GM21576 (cell line): ENCODE measurements around the gene ZNF236.
A peak's percentile ranks its signal among the peaks of the same experiment; 100 is the strongest.

Source experiments
- ATAC-seq: cut with Tn5 transposase; IDR thresholded peaks from one replicate; pipeline ENCODE4 v1.9.1; 2021; ENCODE audit warnings: mild to moderate bottlenecking, moderate library complexity; ENCODE audit not compliant: unreplicated experiment

The ZNF236 gene

DNA sequence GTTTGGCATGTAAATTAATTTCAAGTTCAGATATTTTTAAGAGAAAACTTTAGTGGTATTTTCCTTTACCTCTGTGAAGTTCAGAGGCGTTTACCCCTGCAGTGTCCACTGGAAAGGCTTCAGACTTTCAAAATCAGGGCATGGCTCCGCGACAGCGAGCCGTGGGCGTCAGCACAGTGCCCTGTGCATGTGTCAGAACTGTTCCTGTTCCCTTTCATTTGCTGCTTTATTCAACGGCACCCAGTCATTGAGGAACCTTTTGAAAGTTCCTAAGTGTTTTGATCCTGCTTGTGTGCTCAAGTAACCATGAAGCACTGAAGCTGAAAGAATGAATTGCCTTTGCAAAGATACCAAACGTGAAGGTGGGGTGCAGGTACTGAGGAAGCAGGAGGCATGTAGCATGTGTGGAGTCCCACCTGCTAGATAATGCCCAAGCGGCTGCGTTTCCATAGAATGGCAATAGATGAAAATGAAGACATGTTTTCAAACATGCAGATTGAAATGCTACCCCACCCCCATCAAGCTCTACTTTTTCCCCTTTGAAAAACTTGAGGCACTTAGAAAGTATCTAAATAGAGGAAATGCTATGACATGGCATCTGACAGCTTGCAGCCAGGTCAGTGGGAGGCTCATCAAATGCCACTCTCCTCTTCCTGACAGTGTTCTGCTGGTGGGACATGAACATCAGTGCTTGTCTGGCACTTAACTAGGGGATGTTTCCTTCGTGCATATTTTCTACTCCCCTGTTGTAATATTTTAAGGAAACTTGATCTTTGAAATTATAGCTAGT is 148.6 kb downstream of the ZNF236 start:
- no peak for ATAC-seq

DNA sequence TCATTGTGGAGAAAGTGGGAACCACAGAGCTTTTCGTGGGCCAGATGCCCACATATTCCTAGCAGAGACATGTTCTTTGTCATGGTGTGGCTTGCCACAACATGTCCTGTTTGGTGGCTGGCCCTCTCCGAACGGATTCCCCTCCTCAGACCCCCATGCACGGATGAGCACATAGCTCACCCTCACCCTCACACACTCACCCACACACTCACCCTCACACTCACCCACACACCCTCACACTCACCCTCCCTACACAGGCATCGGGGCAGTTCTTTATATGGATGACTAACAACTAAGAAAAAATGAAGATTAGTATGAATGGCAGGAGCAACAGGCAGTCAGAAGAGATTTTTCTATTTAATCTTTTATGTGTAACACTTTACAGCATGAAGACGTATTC is 149.9 kb downstream of the ZNF236 start:
- no peak for ATAC-seq

DNA sequence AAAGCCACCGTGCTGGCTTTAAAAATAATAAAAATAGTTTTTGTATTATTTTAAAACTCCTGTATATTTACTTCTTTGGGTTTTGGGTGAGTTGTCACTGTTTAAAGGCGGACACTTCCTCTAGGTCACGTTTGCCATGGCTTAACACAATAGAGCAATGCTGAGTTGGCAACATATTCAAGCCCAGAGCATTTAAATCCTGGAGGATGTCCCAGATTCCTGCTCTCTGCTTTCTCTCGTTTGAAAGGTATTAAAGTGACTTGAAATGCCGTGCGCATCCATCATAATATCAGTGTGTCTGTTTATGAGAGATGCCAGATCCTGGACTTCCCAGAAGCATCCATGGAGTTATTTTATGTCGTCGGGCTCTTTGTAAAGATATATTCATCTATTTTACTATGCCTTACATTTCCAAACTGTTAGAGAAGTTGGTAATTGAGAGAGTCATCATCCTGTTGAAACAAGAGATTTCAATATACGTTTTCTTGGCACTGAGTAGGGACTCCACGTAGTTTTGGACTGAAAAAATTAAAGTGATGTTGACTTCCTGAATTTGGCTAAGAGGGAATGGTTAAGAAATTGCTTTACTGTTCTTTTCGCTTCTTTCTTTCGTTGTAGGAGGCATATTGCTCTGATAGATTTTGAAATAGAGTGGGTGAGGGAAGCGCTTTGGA is 150.6 kb downstream of the ZNF236 start:
- no peak for ATAC-seq

DNA sequence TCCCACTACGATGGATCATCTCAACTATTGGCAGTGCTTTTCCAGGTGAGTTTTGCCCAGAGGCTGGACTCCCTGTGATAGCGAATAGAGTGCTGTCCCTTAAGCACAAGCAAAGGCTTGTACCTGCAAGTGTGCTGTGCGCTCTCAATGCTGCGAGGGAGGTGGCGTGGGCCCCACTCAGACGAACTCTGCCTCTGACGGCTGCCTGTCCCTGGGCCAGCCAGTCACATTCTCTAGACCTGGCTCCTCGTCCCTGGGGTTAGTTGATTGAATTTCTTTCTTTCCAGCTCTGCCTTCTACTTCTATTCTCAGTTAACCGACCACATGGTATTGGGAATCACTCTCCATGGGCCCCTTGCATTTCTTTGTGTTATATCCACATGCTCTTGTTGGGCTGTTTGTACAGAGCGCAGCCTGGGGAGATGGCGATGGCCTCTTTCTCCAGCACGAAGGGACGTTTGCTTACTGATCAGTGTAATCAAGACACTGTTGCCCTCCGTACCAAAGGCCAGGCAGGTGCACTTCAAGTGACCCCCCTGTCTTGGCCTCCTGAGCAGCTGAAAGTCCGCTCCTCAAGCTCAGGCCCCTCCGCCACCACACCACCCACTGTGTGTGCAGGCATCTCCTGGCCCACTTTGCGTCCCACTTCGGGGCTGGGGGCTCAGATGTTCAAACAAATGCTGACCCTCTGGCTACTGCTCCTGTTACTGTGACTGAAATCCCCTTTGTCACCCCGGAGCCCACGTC is 151.3 kb downstream of the ZNF236 start:
- ATAC-seq, result no peak

DNA sequence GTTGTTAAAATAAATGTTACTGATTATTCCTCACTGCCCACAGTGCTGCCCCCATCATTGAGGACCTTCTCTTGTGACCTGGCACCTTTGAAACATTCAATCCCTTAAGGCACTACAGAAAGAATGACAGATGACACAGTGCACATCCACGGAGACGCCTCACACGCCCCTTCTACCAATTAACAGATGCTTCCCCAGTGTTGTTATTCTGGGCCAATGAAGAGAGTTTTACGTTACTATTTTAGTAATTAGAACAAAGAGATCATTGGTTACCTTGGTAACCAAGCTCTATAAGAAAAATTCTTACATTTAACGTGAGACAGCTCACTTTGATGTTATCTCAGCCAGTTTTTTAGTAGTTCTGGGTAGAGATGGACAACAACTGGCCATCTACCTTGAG is 152.0 kb downstream of the ZNF236 start:
- no peak for ATAC-seq

DNA sequence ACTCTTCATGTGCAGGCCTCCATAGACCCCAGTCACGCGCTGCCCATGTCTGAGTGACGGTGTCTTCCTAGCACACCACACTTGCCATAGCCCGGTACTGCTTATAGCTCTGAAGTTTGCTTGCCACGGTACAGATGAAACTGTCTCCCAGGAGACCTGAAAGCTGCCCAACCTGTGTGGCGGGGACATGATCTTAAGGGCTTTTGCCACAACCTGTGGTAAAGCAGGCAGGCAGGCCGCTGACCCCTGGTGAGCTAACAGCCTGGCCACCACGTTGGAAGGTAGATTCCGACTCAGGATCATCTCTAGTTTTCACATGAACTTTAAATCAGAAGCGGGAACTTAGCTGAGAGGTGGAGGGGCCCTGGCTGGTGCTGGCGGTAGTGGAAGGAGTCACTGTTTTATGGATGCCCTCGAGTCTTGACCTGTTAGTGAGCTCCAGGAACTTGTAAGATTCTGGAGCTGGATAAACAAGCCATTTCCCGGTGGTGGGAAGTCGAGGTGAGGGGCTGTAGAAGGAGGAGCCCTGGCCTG is 153.3 kb downstream of the ZNF236 start:
- ATAC-seq, result no peak

DNA sequence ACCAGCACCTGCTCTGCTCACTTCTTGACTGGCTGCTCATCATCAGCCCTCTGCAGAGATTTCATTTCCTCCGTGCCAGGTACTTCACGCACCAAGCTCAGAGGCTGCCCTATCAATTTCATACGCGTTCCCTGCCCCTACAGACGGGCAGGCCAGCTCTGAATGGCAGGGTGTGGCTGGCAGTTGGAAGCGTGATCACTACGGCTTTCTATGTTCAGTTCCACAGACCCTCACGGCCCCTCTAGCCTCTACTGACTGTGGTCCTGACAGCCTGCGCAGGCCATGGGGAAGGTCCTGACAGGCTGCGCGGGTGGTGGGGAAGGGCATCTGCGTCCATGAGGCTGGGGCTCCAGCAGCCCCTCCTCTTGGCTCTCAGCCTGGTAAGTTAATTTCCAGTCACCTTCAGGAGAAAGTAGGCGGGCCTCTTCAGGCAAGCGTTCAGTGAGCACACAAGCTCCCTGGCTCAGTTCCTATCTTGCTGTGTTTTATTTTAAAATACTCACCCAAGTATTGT is 154.8 kb downstream of the ZNF236 start:
- ATAC-seq, result no peak

DNA sequence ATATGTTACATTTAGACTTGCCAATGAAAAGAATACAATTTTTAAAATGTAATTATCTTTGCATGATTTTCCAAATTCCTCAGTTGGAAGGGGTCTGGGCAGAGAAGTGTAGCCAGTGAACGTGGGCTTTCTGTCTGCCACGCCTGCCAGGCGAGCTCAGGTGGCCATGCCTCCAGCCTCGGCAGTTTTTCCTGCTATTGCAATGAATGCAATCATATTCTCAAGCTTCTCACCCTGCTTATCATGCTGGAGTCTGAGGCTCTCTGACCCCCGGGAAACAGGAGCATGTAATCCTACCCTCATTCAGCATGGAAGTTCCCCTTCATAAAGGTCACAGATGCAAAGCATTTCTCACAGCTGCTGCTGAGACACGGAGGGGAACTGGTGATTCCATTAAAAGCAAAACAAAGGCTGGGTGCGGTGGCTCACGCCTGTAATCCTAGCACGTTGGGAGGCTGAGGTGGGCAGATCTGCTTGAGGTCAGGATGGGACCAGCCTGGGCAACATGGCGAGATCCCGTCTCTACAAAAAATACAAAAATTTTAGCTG is 155.4 kb downstream of the ZNF236 start:
- no peak for ATAC-seq

DNA sequence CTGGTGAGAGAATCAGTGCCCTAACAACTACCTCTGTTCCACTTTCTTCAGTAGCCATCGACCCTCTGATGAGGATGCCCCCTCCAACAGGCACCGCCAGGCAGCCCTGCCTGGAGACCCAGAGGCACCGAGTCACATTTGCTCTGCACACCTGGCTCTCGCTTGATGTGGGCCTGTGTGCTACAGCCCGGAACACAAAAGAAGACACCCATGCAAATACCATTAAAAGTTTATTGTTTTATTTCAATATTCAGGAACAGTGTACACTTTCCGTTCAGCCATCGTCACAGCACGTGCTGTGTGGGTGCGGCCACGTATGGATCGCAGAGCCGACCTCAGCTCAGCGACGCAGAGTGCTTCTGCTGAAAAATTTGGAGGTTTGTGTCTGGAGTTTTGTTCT is 156.3 kb downstream of the ZNF236 start:
- no peak for ATAC-seq

DNA sequence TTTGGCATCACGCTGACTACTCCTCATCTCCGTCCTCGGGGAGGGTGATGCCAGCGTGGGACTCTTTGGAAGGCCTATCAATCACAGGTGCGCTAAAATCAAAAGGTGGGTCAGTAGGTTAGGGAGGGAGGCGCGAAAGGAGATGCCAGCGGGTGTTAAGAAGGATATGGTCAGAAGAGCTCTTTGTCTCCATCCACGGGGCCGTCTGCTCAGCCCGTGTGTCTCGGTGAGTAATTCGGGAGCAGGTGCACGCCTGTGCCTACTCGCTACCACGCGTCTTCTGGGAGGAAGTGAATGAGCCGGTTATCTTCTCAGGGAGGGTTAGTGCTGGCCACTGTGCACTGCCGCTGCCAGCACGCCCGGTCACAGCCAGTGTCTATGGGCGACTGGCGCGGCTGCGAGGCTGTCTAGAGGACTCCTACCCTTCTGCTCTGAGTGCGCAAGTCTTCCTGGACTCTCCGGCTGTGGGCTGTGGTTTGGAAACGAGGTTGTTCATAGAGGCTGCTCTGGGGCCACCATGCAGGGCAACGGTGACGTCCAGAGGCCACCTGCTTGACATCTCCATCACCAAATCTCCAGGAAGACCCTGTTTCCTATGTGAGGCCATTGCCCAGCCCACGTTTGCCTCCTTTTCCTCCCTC is 156.9 kb downstream of the ZNF236 start:
- ATAC-seq, result no peak

DNA sequence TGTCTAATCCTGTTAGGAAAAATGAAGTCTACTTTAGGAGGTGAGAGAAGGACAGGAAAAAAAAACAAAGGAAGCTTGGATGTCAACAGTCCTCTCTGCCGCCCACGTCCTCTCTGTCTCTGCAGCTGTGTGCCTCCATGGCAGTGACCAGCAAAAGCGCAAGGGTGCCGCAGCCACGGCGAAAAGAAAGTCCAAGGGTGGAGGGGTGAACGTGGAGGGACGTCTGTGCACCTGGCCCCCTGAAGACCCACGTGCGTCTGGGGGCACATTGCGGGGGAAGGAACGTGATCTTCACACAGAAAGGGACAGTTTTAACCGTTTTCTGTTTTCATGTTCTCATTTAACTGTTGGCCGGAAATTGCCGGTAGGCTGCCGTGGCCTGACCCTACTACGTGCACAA is 157.5 kb downstream of the ZNF236 start:
- no peak for ATAC-seq

DNA sequence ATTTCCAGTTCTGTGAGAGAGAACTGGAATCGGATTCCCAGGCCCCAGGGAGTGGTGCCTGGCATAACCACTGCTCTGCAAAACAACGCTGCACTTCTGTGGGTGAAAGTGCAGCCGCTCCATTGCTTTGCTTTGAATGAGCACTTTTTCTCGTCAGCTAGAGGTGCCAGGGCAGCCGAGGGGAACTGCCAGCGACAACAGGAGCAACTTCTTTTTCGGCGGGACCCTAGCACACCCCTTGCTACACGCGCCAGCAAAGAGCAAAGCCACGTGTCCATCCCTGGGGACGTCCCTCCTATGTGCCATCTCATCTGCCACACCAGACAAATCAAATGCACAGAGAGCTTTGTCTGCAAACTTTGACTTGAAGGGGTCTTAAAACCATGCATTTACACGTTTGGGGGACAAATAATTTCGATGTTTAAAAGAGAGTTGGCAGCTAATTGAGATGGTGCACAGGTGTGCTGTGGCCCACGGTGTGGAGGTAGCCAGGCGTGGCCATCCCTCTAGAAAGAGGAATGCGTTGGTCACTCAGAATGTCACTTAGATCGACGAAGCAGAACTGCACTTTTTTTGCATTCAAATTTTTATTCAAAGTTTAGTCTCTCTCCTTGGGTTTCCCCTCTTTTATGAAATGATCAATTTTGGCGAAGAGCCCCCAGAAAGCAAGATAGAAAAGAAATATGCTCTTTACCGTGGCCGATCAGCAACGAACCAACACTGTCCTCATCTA is 158.5 kb downstream of the ZNF236 start:
- ATAC-seq, result peak; percentile 31

DNA sequence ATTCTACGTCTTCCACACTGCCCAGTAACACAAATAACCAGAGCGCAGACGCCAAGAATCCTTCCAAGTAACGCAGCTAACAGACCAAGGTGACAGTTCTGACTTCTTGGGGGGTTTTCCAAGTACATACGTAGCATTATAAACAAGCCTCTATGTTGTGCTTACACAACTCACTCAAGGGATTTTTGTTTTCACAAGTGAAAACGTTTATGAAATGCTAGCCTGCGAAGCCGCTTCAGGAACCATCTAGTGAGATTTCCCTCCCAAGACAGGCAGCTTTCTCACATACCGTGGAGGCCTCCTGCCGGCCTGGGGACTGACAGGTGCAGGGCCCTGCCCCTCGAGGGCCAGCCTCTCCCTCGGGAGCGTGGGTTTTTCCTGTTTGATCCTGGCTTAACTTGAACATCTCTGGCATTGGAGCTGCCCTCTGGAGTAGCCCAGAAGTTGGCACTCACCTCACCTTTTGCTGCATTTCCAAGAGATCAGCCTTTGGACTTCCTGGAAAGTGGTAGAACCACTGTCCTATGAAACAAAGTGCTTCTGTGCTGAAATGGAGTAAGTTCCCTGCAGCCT is 159.1 kb downstream of the ZNF236 start:
- peak; percentile 50 for ATAC-seq

DNA sequence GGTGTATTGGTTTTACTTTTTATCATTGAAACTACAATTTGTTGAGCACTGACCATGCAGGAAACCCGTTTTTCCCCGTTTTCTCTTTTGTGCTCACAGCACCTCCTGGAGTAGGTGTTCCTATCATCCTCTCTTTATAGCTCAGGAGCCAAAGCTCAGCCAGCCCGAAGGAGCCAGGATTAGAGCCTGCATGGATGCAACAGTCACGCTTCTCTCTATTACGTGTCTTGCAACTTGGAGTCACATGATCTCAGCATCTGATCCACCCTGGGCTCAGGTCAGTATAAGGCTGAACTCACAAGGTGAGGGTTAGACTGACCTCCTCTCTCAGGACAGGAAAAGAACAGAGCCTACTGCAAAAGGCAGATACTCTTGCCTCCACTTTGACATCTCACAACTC is 159.7 kb downstream of the ZNF236 start:
- ATAC-seq, result no peak

DNA sequence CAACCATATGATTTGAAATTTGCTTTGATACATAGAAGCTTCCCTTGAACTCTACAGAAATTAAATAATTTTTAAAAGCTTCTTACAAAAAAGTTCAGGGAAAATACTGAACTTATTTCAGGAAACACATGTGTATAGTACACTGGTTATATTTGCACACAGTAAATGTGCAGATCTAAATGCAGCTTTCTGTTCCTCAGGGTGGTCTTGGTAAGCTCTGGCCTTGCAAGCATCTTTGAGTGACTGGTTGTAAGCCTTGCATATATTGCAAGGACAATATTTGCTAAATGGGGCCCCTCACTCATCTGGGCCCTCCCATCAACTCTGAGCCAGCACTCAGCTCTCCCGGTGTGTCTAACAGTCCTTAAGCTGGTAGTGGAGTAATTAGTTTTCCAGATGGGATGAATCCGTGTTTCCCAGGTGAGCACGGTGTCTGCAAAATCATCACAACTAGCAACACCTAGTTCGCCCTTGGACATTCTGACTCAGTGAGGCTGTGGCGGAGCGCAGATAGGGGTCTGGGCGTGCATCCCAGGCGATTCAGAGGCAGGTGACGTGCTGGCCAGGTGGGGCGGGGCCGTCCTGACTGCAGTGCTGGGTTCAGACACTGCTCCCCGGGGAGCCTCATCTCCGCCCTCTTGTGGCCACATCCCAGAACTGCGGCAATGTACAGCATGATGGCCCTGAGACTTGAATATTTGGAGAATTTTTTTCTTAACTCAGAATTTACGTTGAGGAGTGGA is 160.7 kb downstream of the ZNF236 start:
- peak; percentile 77 for ATAC-seq

DNA sequence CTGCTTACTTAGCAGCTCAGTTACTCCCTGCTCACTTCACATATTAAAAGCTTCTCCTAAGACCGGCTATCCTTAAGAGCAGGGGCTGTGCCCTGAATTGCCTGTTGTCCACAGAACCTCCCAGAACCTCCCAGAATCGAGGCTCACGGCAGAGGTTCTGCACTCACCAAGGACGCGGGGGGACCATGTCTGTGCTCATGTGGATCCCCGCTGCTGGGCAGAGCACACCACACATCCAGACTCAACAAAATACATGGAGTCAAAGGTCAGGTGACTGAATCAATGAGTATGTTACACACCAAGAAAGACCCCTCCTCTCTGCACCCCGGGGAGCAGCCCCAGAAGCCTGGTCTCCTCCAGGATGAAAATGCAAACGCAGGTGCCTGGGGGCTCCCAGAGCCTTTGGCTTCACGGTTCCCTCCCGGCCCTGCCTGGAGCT is 161.3 kb downstream of the ZNF236 start:
- no peak for ATAC-seq

DNA sequence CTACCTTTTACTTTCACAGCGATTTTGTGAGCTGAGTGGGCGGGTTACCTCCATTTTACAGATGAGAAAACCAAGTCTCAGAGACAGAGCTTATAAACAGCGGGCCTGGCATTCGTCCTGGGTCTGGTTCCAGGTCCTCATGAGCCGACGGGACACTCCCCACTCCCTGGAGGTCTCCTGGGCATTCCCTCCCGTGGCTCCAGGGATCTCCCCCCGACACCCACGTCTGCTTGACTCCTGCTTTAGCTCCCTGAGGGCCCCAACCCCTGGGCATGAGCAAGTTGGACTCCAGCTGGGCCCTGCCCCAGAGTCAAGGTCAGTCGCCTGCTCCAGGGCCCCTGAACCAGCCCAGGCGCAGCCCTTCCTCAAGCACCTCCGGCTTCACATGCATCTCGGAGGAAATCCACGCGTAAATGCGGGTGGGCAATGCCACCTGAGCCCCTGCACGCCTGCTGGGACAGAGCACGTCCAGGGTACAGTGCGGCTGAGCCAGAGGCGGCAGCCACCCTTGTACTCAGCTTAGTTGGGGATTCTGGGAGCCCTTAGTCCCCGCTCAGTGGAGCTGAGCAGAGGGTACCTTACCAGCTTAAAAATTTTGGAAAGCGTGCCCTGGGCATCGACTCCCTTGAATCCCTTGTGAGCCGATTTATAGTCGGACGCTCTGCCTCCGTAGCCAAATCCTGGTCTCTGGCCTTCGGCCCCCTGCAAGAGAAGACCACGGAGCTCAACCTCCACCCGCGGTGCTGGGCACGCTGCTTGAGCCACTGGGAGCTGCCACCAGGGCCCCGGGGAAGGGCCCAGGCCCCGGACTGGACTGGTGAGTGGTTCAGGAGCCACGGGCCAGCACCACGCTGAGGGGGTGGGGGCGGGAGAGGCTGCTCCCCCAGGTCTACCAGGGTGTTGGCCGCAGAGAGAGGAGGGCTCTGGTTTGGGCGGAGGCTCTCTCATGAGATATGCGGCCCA is 162.1 kb downstream of the ZNF236 start:
- ATAC-seq, result no peak
